ENCODE measurements around the gene GALNT2.

Gene GALNT2

GRCh38 chr1:230220478-230220877 is 153.4 kb downstream of the GALNT2 start:
- DNase-seq, result no peak

GRCh38 chr1:230220907-230221306 is 153.9 kb downstream of the GALNT2 start:
- no peak for DNase-seq

- DNase-seq, result no peak
Measured at GRCh38 chr1:230222678-230223077, 155.6 kb downstream of the GALNT2 start.

GRCh38 chr1:230224101-230224960 is 157.3 kb downstream of the GALNT2 start:
- no peak for DNase-seq

- no peak for DNase-seq
Measured at GRCh38 chr1:230226007-230226800, 159.2 kb downstream of the GALNT2 start.

GRCh38 chr1:230226814-230227213 is 159.8 kb downstream of the GALNT2 start:
- no peak for DNase-seq

GRCh38 chr1:230228236-230228897 is 161.3 kb downstream of the GALNT2 start:
- no peak for DNase-seq

- DNase-seq, result no peak
Measured at GRCh38 chr1:230230273-230230672, 163.2 kb downstream of the GALNT2 start.

- DNase-seq, result no peak
Measured at GRCh38 chr1:230230948-230231773, 164.1 kb downstream of the GALNT2 start.

GRCh38 chr1:230231774-230232145 is 164.7 kb downstream of the GALNT2 start:
- DNase-seq, result no peak

- DNase-seq, result no peak
Measured at GRCh38 chr1:230232371-230232771, 165.3 kb downstream of the GALNT2 start.

- no peak for DNase-seq
Measured at GRCh38 chr1:230233786-230234185, 166.7 kb downstream of the GALNT2 start.

GRCh38 chr1:230235876-230236275 is 168.8 kb downstream of the GALNT2 start:
- DNase-seq, result no peak

- no peak for DNase-seq
Measured at GRCh38 chr1:230236301-230237008, 169.4 kb downstream of the GALNT2 start.

- no peak for DNase-seq
Measured at GRCh38 chr1:230237009-230237370, 170.0 kb downstream of the GALNT2 start.

- DNase-seq, result no peak
Measured at GRCh38 chr1:230237805-230238204, 170.8 kb downstream of the GALNT2 start.

GRCh38 chr1:230240446-230241086 is 173.5 kb downstream of the GALNT2 start:
- no peak for DNase-seq

GRCh38 chr1:230242326-230242725 is 175.3 kb downstream of the GALNT2 start:
- DNase-seq, result no peak

- DNase-seq, result no peak
Measured at GRCh38 chr1:230243146-230243545, 176.1 kb downstream of the GALNT2 start.

- no peak for DNase-seq
Measured at GRCh38 chr1:230243583-230244353, 176.7 kb downstream of the GALNT2 start.

GRCh38 chr1:230246551-230246950 is 179.5 kb downstream of the GALNT2 start:
- no peak for DNase-seq

Data from activated effector memory CD4-positive, alpha-beta T cell treated with Interleukin-2 at 50 U/mL for 16 hours (primary cell).